ENCODE results near the gene MAOA.
A peak's percentile ranks its signal among the peaks of the same experiment; 100 is the strongest.

The MAOA gene

GRCh38 chrX:43688586-43688985, 32.5 kb downstream of the MAOA start:
- H3K4me1 ChIP-seq (ENCODE audit: control insufficient read depth, insufficient read depth, low read length): peaks cover 1% of the 10 kb centered on the region
- peaks cover 0 to 2% of the 10 kb centered on the region in 2 donors for H3K27me3 ChIP-seq (ENCODE audit: control insufficient read depth in 1 of 2, insufficient read depth in 2 of 2, low read length in 2 of 2)
- no peak overlapping the region for H3K9ac ChIP-seq (ENCODE audit: low read length in 2 of 2)
- H3K27ac ChIP-seq (ENCODE audit: low read length): no peak overlapping the region
- no peak overlapping the region for H3K4me3 ChIP-seq (ENCODE audit: low read length in 2 of 2)
- H3K9me3 ChIP-seq (ENCODE audit: control insufficient read depth in 2 of 2, low read length in 2 of 2): no peaks in the 10 kb centered on the region
- H3K36me3 ChIP-seq (ENCODE audit: control insufficient read depth in 2 of 2, insufficient read depth in 2 of 2, low read length in 2 of 2): no peaks in the 10 kb centered on the region

- Histone ChIP-seq H3K4me3 (ENCODE audit: low read length in 2 of 2) (no peak overlapping the region), H3K36me3 (ENCODE audit: control insufficient read depth in 2 of 2, insufficient read depth in 2 of 2, low read length in 2 of 2) (no peaks in the 10 kb centered on the region), H3K4me1 (ENCODE audit: control insufficient read depth, insufficient read depth, low read length) (peaks cover 8% of the 10 kb centered on the region), H3K27ac (ENCODE audit: low read length) (peak overlapping the region; percentile 38), H3K9me3 (ENCODE audit: control insufficient read depth in 2 of 2, low read length in 2 of 2) (no peaks in the 10 kb centered on the region), H3K9ac (ENCODE audit: low read length in 2 of 2) (no peak overlapping the region), H3K27me3 (ENCODE audit: control insufficient read depth in 1 of 2, insufficient read depth in 2 of 2, low read length in 2 of 2) (peaks cover 0 to 2% of the 10 kb centered on the region in 2 donors)
Observed at GRCh38 chrX:43693602-43694406, 37.7 kb downstream of the MAOA start.

GRCh38 chrX:43699475-43699874, 43.4 kb downstream of the MAOA start:
- no peaks in the 10 kb centered on the region for H3K27me3 ChIP-seq (ENCODE audit: control insufficient read depth in 1 of 2, insufficient read depth in 2 of 2, low read length in 2 of 2)
- H3K36me3 ChIP-seq (ENCODE audit: control insufficient read depth in 2 of 2, insufficient read depth in 2 of 2, low read length in 2 of 2): no peaks in the 10 kb centered on the region
- peaks cover 9% of the 10 kb centered on the region for H3K4me1 ChIP-seq (ENCODE audit: control insufficient read depth, insufficient read depth, low read length)
- no peak overlapping the region for H3K9ac ChIP-seq (ENCODE audit: low read length in 2 of 2)
- H3K4me3 ChIP-seq (ENCODE audit: low read length in 2 of 2): no peak overlapping the region
- no peaks in the 10 kb centered on the region for H3K9me3 ChIP-seq (ENCODE audit: control insufficient read depth in 2 of 2, low read length in 2 of 2)
- no peak overlapping the region for H3K27ac ChIP-seq (ENCODE audit: low read length)

- Histone ChIP-seq H3K27me3 (ENCODE audit: control insufficient read depth in 1 of 2, insufficient read depth in 2 of 2, low read length in 2 of 2) (no peaks in the 10 kb centered on the region), H3K4me3 (ENCODE audit: low read length in 2 of 2) (peak overlapping the region in 1 of 2 donors; percentile 12), H3K9me3 (ENCODE audit: control insufficient read depth in 2 of 2, low read length in 2 of 2) (no peaks in the 10 kb centered on the region), H3K9ac (ENCODE audit: low read length in 2 of 2) (no peak overlapping the region), H3K36me3 (ENCODE audit: control insufficient read depth in 2 of 2, insufficient read depth in 2 of 2, low read length in 2 of 2) (no peaks in the 10 kb centered on the region), H3K27ac (ENCODE audit: low read length) (peak overlapping the region; percentile 8), H3K4me1 (ENCODE audit: control insufficient read depth, insufficient read depth, low read length) (peaks cover 9% of the 10 kb centered on the region)
Observed at GRCh38 chrX:43702079-43702524, 46.0 kb downstream of the MAOA start.

GRCh38 chrX:43702660-43703059, 46.6 kb downstream of the MAOA start:
- no peaks in the 10 kb centered on the region for H3K9me3 ChIP-seq (ENCODE audit: control insufficient read depth in 2 of 2, low read length in 2 of 2)
- no peak overlapping the region for H3K9ac ChIP-seq (ENCODE audit: low read length in 2 of 2)
- H3K36me3 ChIP-seq (ENCODE audit: control insufficient read depth in 2 of 2, insufficient read depth in 2 of 2, low read length in 2 of 2): no peaks in the 10 kb centered on the region
- H3K27ac ChIP-seq (ENCODE audit: low read length): peak overlapping the region; percentile 53
- H3K27me3 ChIP-seq (ENCODE audit: control insufficient read depth in 1 of 2, insufficient read depth in 2 of 2, low read length in 2 of 2): no peaks in the 10 kb centered on the region
- H3K4me1 ChIP-seq (ENCODE audit: control insufficient read depth, insufficient read depth, low read length): peaks cover 9% of the 10 kb centered on the region
- H3K4me3 ChIP-seq (ENCODE audit: low read length in 2 of 2): no peak overlapping the region

GRCh38 chrX:43703211-43703791, 47.2 kb downstream of the MAOA start:
- peak overlapping the region in 1 of 2 donors; percentile 1 for H3K9ac ChIP-seq (ENCODE audit: low read length in 2 of 2)
- H3K4me1 ChIP-seq (ENCODE audit: control insufficient read depth, insufficient read depth, low read length): peaks cover 9% of the 10 kb centered on the region
- no peaks in the 10 kb centered on the region for H3K9me3 ChIP-seq (ENCODE audit: control insufficient read depth in 2 of 2, low read length in 2 of 2)
- no peak overlapping the region for H3K4me3 ChIP-seq (ENCODE audit: low read length in 2 of 2)
- H3K36me3 ChIP-seq (ENCODE audit: control insufficient read depth in 2 of 2, insufficient read depth in 2 of 2, low read length in 2 of 2): no peaks in the 10 kb centered on the region
- no peaks in the 10 kb centered on the region for H3K27me3 ChIP-seq (ENCODE audit: control insufficient read depth in 1 of 2, insufficient read depth in 2 of 2, low read length in 2 of 2)
- peak overlapping the region; percentile 53 for H3K27ac ChIP-seq (ENCODE audit: low read length)

- Histone ChIP-seq H3K4me1 (ENCODE audit: control insufficient read depth, insufficient read depth, low read length) (peaks cover 9% of the 10 kb centered on the region), H3K27me3 (ENCODE audit: control insufficient read depth in 1 of 2, insufficient read depth in 2 of 2, low read length in 2 of 2) (no peaks in the 10 kb centered on the region), H3K9ac (ENCODE audit: low read length in 2 of 2) (no peak overlapping the region), H3K36me3 (ENCODE audit: control insufficient read depth in 2 of 2, insufficient read depth in 2 of 2, low read length in 2 of 2) (no peaks in the 10 kb centered on the region), H3K4me3 (ENCODE audit: low read length in 2 of 2) (no peak overlapping the region), H3K27ac (ENCODE audit: low read length) (peak overlapping the region; percentile 38), H3K9me3 (ENCODE audit: control insufficient read depth in 2 of 2, low read length in 2 of 2) (no peaks in the 10 kb centered on the region)
Observed at GRCh38 chrX:43706786-43707370, 50.8 kb downstream of the MAOA start.

- H3K9ac ChIP-seq (ENCODE audit: low read length in 2 of 2): no peak overlapping the region
- H3K9me3 ChIP-seq (ENCODE audit: control insufficient read depth in 2 of 2, low read length in 2 of 2): no peaks in the 10 kb centered on the region
- H3K4me1 ChIP-seq (ENCODE audit: control insufficient read depth, insufficient read depth, low read length): peaks cover 3% of the 10 kb centered on the region
- H3K36me3 ChIP-seq (ENCODE audit: control insufficient read depth in 2 of 2, insufficient read depth in 2 of 2, low read length in 2 of 2): no peaks in the 10 kb centered on the region
- H3K4me3 ChIP-seq (ENCODE audit: low read length in 2 of 2): no peak overlapping the region
- no peaks in the 10 kb centered on the region for H3K27me3 ChIP-seq (ENCODE audit: control insufficient read depth in 1 of 2, insufficient read depth in 2 of 2, low read length in 2 of 2)
- H3K27ac ChIP-seq (ENCODE audit: low read length): peak overlapping the region; percentile 38
Observed at GRCh38 chrX:43707812-43708548, 51.9 kb downstream of the MAOA start.

- Histone ChIP-seq H3K4me1 (ENCODE audit: control insufficient read depth, insufficient read depth, low read length) (no peaks in the 10 kb centered on the region), H3K4me3 (ENCODE audit: low read length in 2 of 2) (no peak overlapping the region), H3K27ac (ENCODE audit: low read length) (no peak overlapping the region), H3K36me3 (ENCODE audit: control insufficient read depth in 2 of 2, insufficient read depth in 2 of 2, low read length in 2 of 2) (peaks cover 4 to 9% of the 10 kb centered on the region in 2 donors), H3K9ac (ENCODE audit: low read length in 2 of 2) (no peak overlapping the region), H3K27me3 (ENCODE audit: control insufficient read depth in 1 of 2, insufficient read depth in 2 of 2, low read length in 2 of 2) (peaks cover 0 to 2% of the 10 kb centered on the region in 2 donors), H3K9me3 (ENCODE audit: control insufficient read depth in 2 of 2, low read length in 2 of 2) (peaks cover 0 to 8% of the 10 kb centered on the region in 2 donors)
Observed at GRCh38 chrX:43716144-43716543, 60.0 kb downstream of the MAOA start.

- no peaks in the 10 kb centered on the region for H3K4me1 ChIP-seq (ENCODE audit: control insufficient read depth, insufficient read depth, low read length)
- peaks cover 0 to 11% of the 10 kb centered on the region in 2 donors for H3K9me3 ChIP-seq (ENCODE audit: control insufficient read depth in 2 of 2, low read length in 2 of 2)
- H3K27ac ChIP-seq (ENCODE audit: low read length): no peak overlapping the region
- H3K36me3 ChIP-seq (ENCODE audit: control insufficient read depth in 2 of 2, insufficient read depth in 2 of 2, low read length in 2 of 2): peaks cover 4 to 9% of the 10 kb centered on the region in 2 donors
- H3K9ac ChIP-seq (ENCODE audit: low read length in 2 of 2): no peak overlapping the region
- no peak overlapping the region for H3K4me3 ChIP-seq (ENCODE audit: low read length in 2 of 2)
- peaks cover 0 to 2% of the 10 kb centered on the region in 2 donors for H3K27me3 ChIP-seq (ENCODE audit: control insufficient read depth in 1 of 2, insufficient read depth in 2 of 2, low read length in 2 of 2)
Observed at GRCh38 chrX:43716696-43717095, 60.6 kb downstream of the MAOA start.
